PC-3 (cell line): ENCODE measurements around the gene GHITM. TPM values are rescaled to one million over a fixed set of nuclear protein-coding genes. Genes with fewer than 3 reads are reported as not detected.

ENCODE experiments used
- ATAC-seq: fragments of 200-7000 bp; cut with Tn5 transposase; 2 replicates; pipeline ENCODE4 v1.9.1; 2020; ENCODE audit warnings: mild to moderate bottlenecking, moderate library complexity
- BruUV-seq: library from RNA; stranded (reverse); fragments of 400-500 nt; replicated peaks from 2 replicates; lab custom pipeline; 2021; lab: Mats Ljungman, UMichigan
- CTCF ChIA-PET: fragments of 300-600 bp; sonication (Branson Sonifier 250); formaldehyde crosslinking; loops from one replicate; lab custom pipeline; 2022; ENCODE audit warnings: antibody characterized with exemption; lab: Charles Lee
- POLR2A ChIA-PET: fragments of 300-600 bp; sonication (Branson Sonifier 250); formaldehyde crosslinking; loops from one replicate; lab custom pipeline; 2022; ENCODE audit warnings: antibody characterized with exemption; ENCODE audit not compliant: unreplicated experiment; lab: Charles Lee
- DNase-seq: peaks from one replicate; pipeline ENCODE4 v3.0.0-alpha.2; 2015
- H2AFZ ChIP-seq: fragments of 300-600 bp; sonication (generic); 2 replicates; pipeline ENCODE4 v1.6.0; 2016; ENCODE audit warnings: antibody characterized with exemption, low read length
- H3F3A ChIP-seq: fragments of 300-600 bp; sonication (generic); one replicate; pipeline ENCODE4 v1.6.0; 2017; ENCODE audit warnings: antibody characterized with exemption, low read length, control low read depth, mild to moderate bottlenecking; ENCODE audit not compliant: unreplicated experiment
- H3K27ac ChIP-seq: fragments of 300-600 bp; sonication (generic); 2 replicates; pipeline ENCODE4 v1.5.1; 2016; ENCODE audit warnings: mild to moderate bottlenecking, low read length
- H3K27me3 ChIP-seq: fragments of 300-600 bp; sonication (generic); 2 replicates; pipeline ENCODE4 v1.6.1; 2016; ENCODE audit warnings: low read length, mixed read lengths
- H3K36me3 ChIP-seq: fragments of 300-600 bp; sonication (generic); 2 replicates; pipeline ENCODE4 v1.6.1; 2016; ENCODE audit warnings: low read depth, mixed run types, low read length, mixed read lengths
- H3K4me1 ChIP-seq: fragments of 300-600 bp; sonication (generic); 2 replicates; pipeline ENCODE4 v1.5.1; 2016; ENCODE audit warnings: low read length; ENCODE audit not compliant: insufficient read depth
- H3K4me2 ChIP-seq: fragments of 300-600 bp; sonication (generic); 2 replicates; pipeline ENCODE4 v1.6.0; 2016; ENCODE audit warnings: low read length
- H3K4me3 ChIP-seq: fragments of 300-600 bp; sonication (generic); 2 replicates; pipeline ENCODE4 v1.5.1; 2016; ENCODE audit warnings: mild to moderate bottlenecking, low read length, mixed read lengths
- H3K79me2 ChIP-seq: fragments of 300-600 bp; sonication (generic); 2 replicates; pipeline ENCODE4 v1.6.1; 2017; ENCODE audit warnings: low read length, mixed read lengths
- H3K9ac ChIP-seq: fragments of 300-600 bp; sonication (generic); 2 replicates; pipeline ENCODE4 v1.6.0; 2016; ENCODE audit warnings: mild to moderate bottlenecking, low read length
- H3K9me2 ChIP-seq: fragments of 300-600 bp; sonication (generic); replicated peaks from 2 replicates; pipeline ENCODE4 v1.6.1; 2016; ENCODE audit warnings: mixed run types, low read length, mixed read lengths
- H3K9me3 ChIP-seq: fragments of 300-600 bp; sonication (generic); 2 replicates; pipeline ENCODE4 v1.6.1; 2016; ENCODE audit warnings: low read length, mixed read lengths
- H4K20me1 ChIP-seq: fragments of 300-600 bp; sonication (generic); 2 replicates; pipeline ENCODE4 v1.6.1; 2016; ENCODE audit warnings: low read length, mixed read lengths
- CTCF ChIP-seq: fragments of 300-600 bp; sonication (generic); conservative IDR thresholded peaks from 2 replicates; pipeline ENCODE4 v1.5.1; 2017; ENCODE audit warnings: antibody characterized with exemption, low read depth, mild to moderate bottlenecking, low read length
- EZH2 ChIP-seq: fragments of 300-600 bp; sonication (generic); IDR thresholded peaks from one replicate; pipeline ENCODE4 v1.6.1; 2017; ENCODE audit warnings: antibody characterized with exemption, mild to moderate bottlenecking, low read length; ENCODE audit not compliant: unreplicated experiment
- EZH2phosphoT487 ChIP-seq: fragments of 300-600 bp; sonication (generic); IDR thresholded peaks from 2 replicates; pipeline ENCODE4 v1.6.1; 2018; ENCODE audit warnings: mild to moderate bottlenecking, antibody characterized with exemption, low read length, borderline replicate concordance
- intact Hi-C: fragments of 100-400 bp; cut with micrococcal nuclease; formaldehyde crosslinking; loops from 2 replicates; pipeline ENCODE4 v1.9.0; 2023
- total RNA-seq: library from RNA; depleted of rRNA; stranded (reverse); fragments of >200 nt; gene quantifications from 2 replicates; pipeline ENCODE4 v1.2.3, GENCODE V29; 2014

The GHITM gene
- total RNA-seq, 1 experiment from 2014 or later = 211 TPM

GRCh38 chr10:84195044-84195830 is 55.9 kb downstream of the GHITM start:
- no peaks in the 10 kb centered on the region for H3K9me2 ChIP-seq
- H3K27ac ChIP-seq = no peak overlapping the region
- CTCF ChIA-PET = no interaction called here
- no peaks in the 10 kb centered on the region for H3K4me1 ChIP-seq
- no peak overlapping the region for H3K9ac ChIP-seq
- no peak overlapping the region for H2AFZ ChIP-seq
- H3K27me3 ChIP-seq = peaks cover 85% of the 10 kb centered on the region
- no peaks in the 10 kb centered on the region for H3K9me3 ChIP-seq
- no peak overlapping the region for H3K4me2 ChIP-seq
- TF ChIP-seq CTCF (no peak), EZH2phosphoT487 (no peak), EZH2 (no peak)
- H3F3A ChIP-seq = no peaks in the 10 kb centered on the region
- H4K20me1 ChIP-seq = no peaks in the 10 kb centered on the region
- BruUV-seq = no TSS peak
- no peaks in the 10 kb centered on the region for H3K36me3 ChIP-seq
- ATAC-seq (no peak), DNase-seq (no peak)
- no peaks in the 10 kb centered on the region for H3K79me2 ChIP-seq
- intact Hi-C loops = no loop called here
- no peak overlapping the region for H3K4me3 ChIP-seq
- POLR2A ChIA-PET = no interaction called here

GRCh38 chr10:84196083-84196482 is 56.8 kb downstream of the GHITM start:
- Histone ChIP-seq H3K27ac (no peak overlapping the region), H3K36me3 (no peaks in the 10 kb centered on the region), H3K9me2 (no peaks in the 10 kb centered on the region), H2AFZ (no peak overlapping the region), H3K4me3 (no peak overlapping the region), H3K9me3 (no peaks in the 10 kb centered on the region), H3K9ac (no peak overlapping the region), H3K4me1 (no peaks in the 10 kb centered on the region), H3K79me2 (no peaks in the 10 kb centered on the region), H3K27me3 (peaks cover 86% of the 10 kb centered on the region), H4K20me1 (no peaks in the 10 kb centered on the region), H3F3A (no peaks in the 10 kb centered on the region), H3K4me2 (no peak overlapping the region)
- TF ChIP-seq EZH2phosphoT487 (no peak), EZH2 (no peak), CTCF (no peak)
- BruUV-seq = no TSS peak
- ATAC-seq (no peak), DNase-seq (no peak)
- ChIA-PET CTCF (no interaction called here), POLR2A (no interaction called here)
- intact Hi-C loops = no loop called here

GRCh38 chr10:84196941-84197340 is 57.6 kb downstream of the GHITM start:
- H3K4me2 ChIP-seq = no peak overlapping the region
- DNase-seq = no peak
- no peaks in the 10 kb centered on the region for H3K9me3 ChIP-seq
- TF ChIP-seq EZH2 = no peak
- TF ChIP-seq EZH2phosphoT487 = no peak
- TF ChIP-seq CTCF = no peak
- H3K4me3 ChIP-seq = no peak overlapping the region
- H4K20me1 ChIP-seq = no peaks in the 10 kb centered on the region
- POLR2A ChIA-PET = no interaction called here
- H3K27ac ChIP-seq = no peak overlapping the region
- no peak overlapping the region for H3K9ac ChIP-seq
- BruUV-seq = no TSS peak
- no peaks in the 10 kb centered on the region for H3K79me2 ChIP-seq
- no peak overlapping the region for H2AFZ ChIP-seq
- no peaks in the 10 kb centered on the region for H3K36me3 ChIP-seq
- ATAC-seq = no peak
- H3K27me3 ChIP-seq = peaks cover 77% of the 10 kb centered on the region
- H3K4me1 ChIP-seq = no peaks in the 10 kb centered on the region
- H3K9me2 ChIP-seq = no peaks in the 10 kb centered on the region
- no peaks in the 10 kb centered on the region for H3F3A ChIP-seq
- CTCF ChIA-PET = no interaction called here
- intact Hi-C loops = no loop called here
